T follicular helper cell (primary cell): ENCODE measurements around the gene NOL4L.

Source experiments
- DNase-seq: peaks from one replicate; pipeline ENCODE4 v3.0.0-alpha.2; 2020; ENCODE audit warnings: low read depth

Gene NOL4L

GRCh38 chr20:32447136-32448027, 137.8 kb downstream of the NOL4L start:
- DNase-seq = no peak

- DNase-seq = no peak
These were observed 138.6 kb downstream of the NOL4L start for GRCh38 chr20:32446301-32447100.

- DNase-seq = no peak
These were observed 139.4 kb downstream of the NOL4L start for GRCh38 chr20:32445539-32446273.

GRCh38 chr20:32444474-32445220, 140.5 kb downstream of the NOL4L start:
- no peak for DNase-seq

DNA sequence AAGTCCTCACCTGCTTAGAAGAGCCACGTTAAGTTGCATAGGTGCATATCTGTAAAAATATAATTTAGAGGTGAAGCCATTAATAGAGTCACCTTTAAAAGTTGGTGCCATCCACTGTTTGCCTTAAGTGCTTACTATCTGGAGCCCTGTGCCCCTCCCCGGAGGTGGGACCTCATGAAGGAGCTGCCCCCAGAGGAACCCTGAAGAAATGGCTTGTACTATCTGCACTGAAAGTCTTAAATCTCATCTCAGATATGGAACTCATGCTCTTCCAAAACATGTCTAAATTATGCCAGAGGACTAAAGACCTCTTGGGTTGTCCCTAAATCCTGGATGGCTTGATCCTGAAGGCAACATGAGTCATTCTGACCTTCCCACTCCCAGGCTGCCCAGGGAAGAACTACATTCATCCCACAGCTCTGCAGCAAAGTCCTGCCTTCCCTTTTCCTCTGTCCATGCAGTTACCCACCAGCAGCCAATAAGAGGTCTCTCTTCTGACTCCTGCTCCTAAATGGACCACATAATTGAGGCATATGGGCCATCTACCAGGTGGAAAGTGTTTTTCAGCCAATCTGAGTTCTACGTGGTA, 141.7 kb downstream of the NOL4L start:
- DNase-seq = no peak

DNA sequence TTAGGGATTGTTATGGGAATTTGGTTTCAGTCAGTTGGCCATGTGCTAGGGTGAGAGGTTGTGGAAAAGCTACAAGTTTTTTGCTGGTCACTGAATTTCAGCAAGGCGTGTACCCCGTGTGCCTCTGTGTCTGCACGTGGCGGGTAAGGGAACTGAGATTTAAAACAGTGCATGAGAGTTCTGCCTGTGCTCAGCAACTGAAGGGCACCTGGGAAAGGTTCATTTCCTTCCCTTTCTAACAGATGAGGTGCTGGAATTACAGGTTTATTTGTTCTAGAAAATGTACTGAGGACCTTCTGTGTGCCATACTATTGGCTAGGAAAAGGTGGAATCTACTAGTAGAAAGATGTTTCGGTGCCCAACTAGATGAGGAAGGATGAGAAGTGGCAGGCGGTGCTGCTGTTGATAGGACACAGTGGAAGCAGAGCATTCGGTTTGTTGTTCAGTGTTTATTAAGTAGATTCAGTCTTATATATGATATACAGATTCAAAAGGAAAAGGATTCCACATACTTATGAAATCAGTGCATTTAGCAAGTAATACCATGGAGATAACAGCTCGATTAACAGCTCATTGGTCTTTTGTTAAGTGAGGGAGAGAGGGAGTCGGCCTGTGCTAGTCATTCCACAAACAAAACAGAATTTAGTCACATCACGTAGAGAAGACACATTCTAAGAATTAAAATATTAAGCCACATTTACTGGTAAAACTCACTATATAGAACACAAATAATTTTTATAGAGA, 142.3 kb downstream of the NOL4L start:
- DNase-seq = no peak

- DNase-seq = no peak
These were observed 143.5 kb downstream of the NOL4L start for GRCh38 chr20:32441638-32442037.

DNA sequence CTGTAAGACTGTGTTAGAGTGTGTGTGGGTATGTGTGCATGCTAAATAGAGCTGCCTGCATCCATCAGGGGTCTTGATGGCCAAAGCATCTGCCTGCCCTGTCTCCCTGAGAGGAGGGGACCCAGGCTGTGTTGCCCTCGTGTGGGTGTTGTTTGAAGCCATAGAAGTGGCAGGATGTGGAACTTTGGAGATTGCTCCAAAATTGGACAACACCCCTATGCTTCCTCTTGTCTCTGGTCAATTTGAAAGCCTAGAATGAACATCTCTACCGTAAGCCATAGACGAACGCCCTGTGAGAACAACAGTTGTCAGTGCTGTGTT, 144.4 kb downstream of the NOL4L start:
- DNase-seq = no peak

- DNase-seq = no peak
These were observed 144.9 kb downstream of the NOL4L start for GRCh38 chr20:32440069-32440757.

DNA sequence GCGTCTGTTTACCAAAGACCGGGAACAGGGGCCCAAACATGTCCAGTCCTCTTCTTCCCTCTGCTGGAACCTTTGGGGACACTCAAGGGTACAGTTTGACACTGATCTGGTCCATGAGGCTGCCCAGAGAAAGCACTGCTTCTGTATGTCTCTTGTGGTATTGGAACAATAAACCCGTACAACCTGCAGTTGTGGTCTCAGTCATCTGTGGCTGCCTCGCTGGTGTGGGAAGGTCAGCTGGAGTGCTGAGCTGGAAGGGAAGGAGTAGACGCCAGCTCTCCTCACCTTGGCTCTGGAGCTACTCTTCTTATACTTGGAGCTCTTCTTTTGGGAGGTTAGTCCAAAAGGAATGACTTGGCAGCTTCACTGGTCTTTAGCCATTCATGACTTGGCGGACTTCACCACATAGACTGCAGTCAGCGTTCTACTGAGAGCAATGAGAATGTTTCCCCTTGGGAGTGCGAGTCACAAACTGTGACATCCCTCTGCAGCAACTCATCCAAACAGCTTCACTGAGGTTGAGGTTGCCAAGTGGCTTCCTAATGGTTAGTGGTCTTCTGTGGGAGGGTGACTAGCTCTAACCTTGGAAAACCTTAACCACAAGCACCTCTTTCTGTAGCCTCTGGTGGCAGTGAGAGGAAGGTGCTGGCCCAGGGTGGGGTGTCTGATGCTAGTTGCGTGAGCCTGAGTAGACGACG, 145.9 kb downstream of the NOL4L start:
- no peak for DNase-seq

DNA sequence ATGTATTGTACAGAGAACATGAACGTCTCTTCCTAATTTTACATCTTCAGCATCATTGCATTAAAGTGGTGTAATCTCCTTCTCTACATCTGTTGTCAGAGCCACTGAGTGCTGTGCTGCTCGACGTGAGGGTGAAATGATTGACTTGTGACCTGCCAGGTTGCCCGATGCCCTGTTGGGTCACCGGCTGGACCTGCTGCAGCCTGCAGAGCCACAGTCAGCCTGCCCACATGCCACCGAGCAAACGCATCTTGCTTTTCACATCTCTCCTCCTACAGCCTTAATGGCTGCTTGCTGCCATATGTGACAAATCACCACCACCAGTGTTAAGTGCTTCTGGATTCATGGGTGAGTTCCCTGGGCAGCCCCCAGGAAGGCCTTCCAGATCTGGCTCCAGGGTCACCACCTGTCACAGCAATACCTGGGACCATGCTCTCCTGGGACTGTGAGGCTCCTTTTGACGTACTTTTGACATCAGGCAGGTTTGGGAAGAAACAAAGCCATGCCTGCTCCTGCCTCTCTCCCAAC, 146.7 kb downstream of the NOL4L start:
- DNase-seq = no peak

DNA sequence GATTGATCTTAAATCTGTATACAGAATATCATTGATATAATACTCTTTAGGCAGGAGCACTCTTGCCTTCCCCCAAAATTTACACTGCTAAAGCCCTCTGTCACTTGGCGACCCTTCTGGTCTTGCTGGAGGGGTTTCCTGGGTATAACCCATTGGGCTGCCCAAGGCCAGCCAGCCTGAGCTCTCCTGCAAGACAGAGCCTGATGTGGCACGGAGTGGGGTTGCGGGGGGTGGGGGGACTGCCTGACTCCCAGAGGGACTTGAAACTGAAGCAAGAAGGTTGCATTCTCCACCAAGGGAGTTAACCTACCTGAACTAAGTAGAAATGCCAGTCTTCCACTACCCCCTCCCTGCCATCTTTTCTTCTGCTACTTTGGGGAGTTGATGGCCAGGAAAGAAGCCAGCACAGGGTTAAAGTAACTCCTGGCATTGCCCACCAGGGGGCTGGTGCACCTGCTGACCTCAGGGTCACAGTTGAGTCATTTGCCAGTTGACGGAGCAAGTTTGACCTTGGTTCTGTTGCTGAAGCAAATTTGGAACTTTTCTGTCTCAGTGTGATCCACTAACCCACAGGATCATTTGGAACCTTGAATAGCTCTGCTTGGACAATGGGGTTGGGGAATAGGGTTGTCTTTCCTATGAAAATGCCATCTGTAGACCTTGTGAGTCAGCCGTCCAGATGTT, 147.6 kb downstream of the NOL4L start:
- DNase-seq = no peak

DNA sequence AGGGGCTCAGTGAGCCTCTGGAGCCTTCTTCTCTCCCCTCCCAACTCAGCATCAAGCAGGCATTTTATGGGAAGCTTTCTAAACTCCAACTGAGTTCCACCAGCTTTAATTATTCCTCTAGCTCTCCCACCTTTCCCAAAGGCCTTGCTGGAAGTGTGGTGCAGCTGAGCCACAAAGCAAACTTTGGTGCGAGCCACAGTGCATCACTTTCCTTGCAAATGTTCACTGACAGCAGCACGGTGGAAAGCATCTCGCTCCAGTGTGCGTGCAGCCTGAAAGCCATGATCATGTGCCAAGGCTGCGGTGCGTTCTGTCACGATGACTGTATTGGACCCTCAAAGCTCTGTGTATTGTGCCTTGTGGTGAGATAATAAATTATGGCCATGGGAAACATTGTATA, 148.2 kb downstream of the NOL4L start:
- no peak for DNase-seq

DNA sequence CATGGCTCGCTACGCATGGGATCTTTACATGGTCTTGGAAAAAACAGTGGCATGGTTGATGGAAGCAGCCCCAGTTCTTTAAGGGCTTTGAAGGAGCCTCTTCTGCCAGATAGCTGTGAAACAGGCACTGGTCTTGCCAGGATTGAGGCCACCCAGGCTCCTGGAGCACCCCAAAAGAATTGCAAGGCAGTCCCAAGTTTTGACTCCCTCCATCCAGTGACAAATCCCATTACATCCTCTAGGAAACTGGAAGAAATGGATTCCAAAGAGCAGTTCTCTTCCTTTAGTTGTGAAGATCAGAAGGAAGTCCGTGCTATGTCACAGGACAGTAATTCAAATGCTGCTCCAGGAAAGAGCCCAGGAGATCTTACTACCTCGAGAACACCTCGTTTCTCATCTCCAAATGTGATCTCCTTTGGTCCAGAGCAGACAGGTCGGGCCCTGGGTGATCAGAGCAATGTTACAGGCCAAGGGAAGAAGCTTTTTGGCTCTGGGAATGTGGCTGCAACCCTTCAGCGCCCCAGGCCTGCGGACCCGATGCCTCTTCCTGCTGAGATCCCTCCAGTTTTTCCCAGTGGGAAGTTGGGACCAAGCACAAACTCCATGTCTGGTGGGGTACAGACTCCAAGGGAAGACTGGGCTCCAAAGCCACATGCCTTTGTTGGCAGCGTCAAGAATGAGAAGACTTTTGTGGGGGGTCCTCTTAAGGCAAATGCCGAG, 148.8 kb downstream of the NOL4L start:
- DNase-seq = no peak

DNA sequence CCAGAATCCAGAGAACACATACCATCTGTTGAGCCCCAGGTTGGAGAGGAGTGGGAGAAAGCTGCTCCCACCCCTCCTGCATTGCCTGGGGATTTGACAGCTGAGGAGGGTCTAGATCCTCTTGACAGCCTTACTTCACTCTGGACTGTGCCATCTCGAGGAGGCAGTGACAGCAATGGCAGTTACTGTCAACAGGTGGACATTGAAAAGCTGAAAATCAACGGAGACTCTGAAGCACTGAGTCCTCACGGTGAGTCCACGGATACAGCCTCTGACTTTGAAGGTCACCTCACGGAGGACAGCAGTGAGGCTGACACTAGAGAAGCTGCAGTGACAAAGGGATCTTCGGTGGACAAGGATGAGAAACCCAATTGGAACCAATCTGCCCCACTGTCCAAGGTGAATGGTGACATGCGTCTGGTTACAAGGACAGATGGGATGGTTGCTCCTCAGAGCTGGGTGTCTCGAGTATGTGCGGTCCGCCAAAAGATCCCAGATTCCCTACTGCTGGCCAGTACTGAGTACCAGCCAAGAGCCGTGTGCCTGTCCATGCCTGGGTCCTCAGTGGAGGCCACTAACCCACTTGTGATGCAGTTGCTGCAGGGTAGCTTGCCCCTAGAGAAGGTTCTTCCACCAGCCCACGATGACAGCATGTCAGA, 149.6 kb downstream of the NOL4L start:
- DNase-seq = no peak

GRCh38 chr20:32434434-32434833, 150.7 kb downstream of the NOL4L start:
- no peak for DNase-seq

- no peak for DNase-seq
These were observed 151.7 kb downstream of the NOL4L start for GRCh38 chr20:32433311-32434021.
